ENCODE results near the gene OR8S1.

OR8S1 gene

DNA sequence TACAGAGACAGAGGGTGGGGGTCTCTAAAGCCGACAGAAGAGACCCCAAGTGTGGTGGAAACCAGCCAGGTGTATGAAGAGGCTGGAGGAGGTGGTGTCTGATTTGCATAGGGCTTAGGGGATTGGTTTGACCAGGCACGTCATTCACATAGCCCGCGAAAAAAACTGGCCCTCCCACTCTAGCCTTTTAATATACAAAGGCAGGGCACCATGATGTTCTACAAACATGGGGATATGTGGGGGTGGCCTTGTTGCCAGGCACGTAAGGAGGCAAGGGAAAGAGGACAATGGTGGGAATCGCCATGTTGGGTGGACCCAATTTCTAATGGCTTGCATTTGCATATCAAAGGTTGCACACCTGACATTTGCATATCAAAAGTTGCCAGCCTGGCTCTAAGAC, 31.2 kb downstream of the OR8S1 start:
- no peak for DNase-seq (ENCODE audit: low spot score)

DNA sequence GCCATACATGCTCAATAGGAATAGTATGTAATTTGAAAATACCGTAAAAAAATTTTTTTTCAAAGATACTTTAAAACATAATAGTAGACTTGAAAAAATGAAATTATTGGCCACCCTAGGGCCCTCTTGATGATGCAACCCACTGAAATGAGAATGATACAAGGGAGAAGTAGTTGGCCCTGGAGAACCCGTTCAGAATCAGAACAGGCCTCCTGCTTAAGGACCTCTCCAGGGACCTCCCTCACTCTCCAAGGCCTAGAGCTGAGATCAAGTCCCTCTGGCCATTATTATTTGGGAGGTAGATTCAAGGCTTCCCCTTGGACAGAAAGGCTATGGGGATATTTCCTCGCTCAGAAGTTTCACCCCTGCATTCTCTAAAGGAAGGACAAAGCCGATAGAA, 32.5 kb downstream of the OR8S1 start:
- no peak for DNase-seq (ENCODE audit: low spot score)

DNA sequence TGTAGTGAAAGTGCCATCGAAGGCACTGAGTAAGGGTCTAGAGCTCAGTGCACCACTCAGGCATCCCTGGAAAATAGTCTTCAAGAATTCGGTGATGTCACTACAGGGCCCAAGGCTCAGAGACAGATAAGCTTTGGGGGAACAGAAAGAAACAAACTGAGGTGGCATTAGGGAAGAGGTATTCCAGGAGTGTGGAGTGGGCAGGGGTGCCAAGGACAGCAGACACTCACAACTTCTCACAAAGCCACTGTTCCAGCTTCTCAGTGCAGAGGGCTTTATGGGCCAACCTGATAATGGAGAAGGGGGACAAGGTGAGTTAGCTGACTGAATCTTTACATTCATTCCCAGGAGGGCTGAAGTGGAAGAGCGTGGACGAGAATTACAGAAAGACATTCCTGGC, 42.3 kb downstream of the OR8S1 start:
- no peak for DNase-seq (ENCODE audit: low spot score)

DNA sequence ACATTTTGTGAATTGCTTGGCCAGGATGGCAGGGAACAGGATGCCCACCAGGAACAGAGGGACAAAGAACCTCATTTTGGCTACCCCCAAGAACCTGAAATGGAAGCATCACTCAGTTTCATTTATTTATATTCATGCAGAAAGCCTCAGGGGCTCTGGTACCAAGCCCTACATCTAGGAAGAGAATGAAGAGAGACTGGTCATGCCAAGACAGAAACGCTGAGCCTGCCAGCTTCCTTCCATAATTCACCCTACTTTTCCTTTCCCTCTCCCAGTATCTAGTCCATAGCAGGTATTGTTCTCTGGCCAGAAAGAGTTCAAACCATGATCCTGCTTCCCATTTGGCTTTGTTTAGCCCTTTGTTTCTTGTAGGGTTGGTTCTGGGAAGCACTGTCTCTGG, 44.5 kb downstream of the OR8S1 start, which contains the start of gene LALBA:
LALBA (minus strand) TSS at position 101 of the 400 bp plus-strand sequence; CDS start at position 75, 26 bp downstream.
- no peak for DNase-seq (ENCODE audit: low spot score)

DNA sequence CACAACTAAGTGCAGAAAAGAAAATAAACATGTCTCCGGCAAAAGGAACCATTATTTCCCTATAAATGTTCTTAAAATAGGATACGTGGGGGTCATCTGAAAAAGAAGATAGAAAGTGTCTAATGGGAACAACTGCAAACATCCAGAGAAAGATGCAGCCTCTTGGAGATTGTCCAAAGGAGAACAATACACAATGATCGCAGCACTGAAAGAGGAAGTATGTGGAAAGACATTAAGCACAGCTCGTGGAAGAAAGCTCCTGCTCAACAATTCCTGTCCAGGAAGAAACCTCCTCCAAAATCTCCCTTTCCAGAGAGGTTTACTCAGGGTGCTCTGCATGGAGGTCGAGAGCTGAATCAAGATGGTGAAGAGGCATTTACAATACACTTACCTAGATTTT, 46.9 kb downstream of the OR8S1 start:
- DNase-seq (ENCODE audit: low spot score), result no peak
